KG1 (cell line): Measurements from ENCODE around the gene UBE2O.

Source experiments
- DNase-seq: peaks from one replicate; lab custom pipeline; 2025; lab: John Stamatoyannopoulos, UW

Gene UBE2O

GRCh38 chr17:76345377-76345974 lies 107.5 kb downstream of the UBE2O start:
- no peak for DNase-seq

GRCh38 chr17:76343106-76343505 lies 109.8 kb downstream of the UBE2O start:
- no peak for DNase-seq

- no peak for DNase-seq
Measured at GRCh38 chr17:76341301-76341700, 111.7 kb downstream of the UBE2O start.
